EL (cell line): ENCODE data around the gene ADAMTS13.

Source experiments
- DNase-seq: peaks from one replicate; pipeline ENCODE4 v3.0.0-alpha.2; 2016

Gene ADAMTS13

GRCh38 chr9:133456409-133456808 is 34.2 kb downstream of the ADAMTS13 start:
- DNase-seq: no peak

- DNase-seq: no peak
These were observed 35.1 kb downstream of the ADAMTS13 start for GRCh38 chr9:133457233-133457632.

- DNase-seq: no peak
These were observed 35.6 kb downstream of the ADAMTS13 start for GRCh38 chr9:133457748-133458147.

- DNase-seq: no peak
These were observed 36.6 kb downstream of the ADAMTS13 start for GRCh38 chr9:133458643-133459312.

GRCh38 chr9:133459476-133460404 is 37.6 kb downstream of the ADAMTS13 start, which contains the start of gene CACFD1:
TSS of gene CACFD1 (plus strand) at chr9:133459978. CDS start at chr9:133460067, 89 bp downstream.
- DNase-seq: peak; percentile 92

- DNase-seq: no peak
These were observed 38.4 kb downstream of the ADAMTS13 start for GRCh38 chr9:133460405-133461175.

GRCh38 chr9:133461975-133462374 is 39.8 kb downstream of the ADAMTS13 start:
- DNase-seq: no peak

- DNase-seq: no peak
These were observed 41.2 kb downstream of the ADAMTS13 start for GRCh38 chr9:133463234-133463863.

GRCh38 chr9:133463864-133464615 is 41.9 kb downstream of the ADAMTS13 start:
- DNase-seq: no peak

GRCh38 chr9:133464638-133465037 is 42.5 kb downstream of the ADAMTS13 start:
- DNase-seq: no peak

GRCh38 chr9:133465984-133466383 is 43.8 kb downstream of the ADAMTS13 start:
- DNase-seq: no peak

- DNase-seq: no peak
These were observed 44.9 kb downstream of the ADAMTS13 start for GRCh38 chr9:133467101-133467500.

- DNase-seq: no peak
These were observed 46.2 kb downstream of the ADAMTS13 start for GRCh38 chr9:133468374-133468773.

- DNase-seq: no peak
These were observed 46.7 kb downstream of the ADAMTS13 start for GRCh38 chr9:133468777-133469421.

- DNase-seq: no peak
These were observed 48.3 kb downstream of the ADAMTS13 start for GRCh38 chr9:133470427-133470924.

GRCh38 chr9:133470988-133471387 is 48.8 kb downstream of the ADAMTS13 start:
- DNase-seq: no peak

- no peak for DNase-seq
These were observed 49.5 kb downstream of the ADAMTS13 start for GRCh38 chr9:133471551-133472276.

- no peak for DNase-seq
These were observed 50.1 kb downstream of the ADAMTS13 start for GRCh38 chr9:133472277-133472645.

GRCh38 chr9:133472753-133473378 is 50.7 kb downstream of the ADAMTS13 start:
- no peak for DNase-seq

- DNase-seq: no peak
These were observed 51.6 kb downstream of the ADAMTS13 start for GRCh38 chr9:133473743-133474142.
